Activated CD8-positive, alpha-beta T cell treated with anti-CD3 and anti-CD28 coated beads for 36 hours (primary cell): ENCODE results near the gene PRELP. TPM values are rescaled to one million over a fixed set of nuclear protein-coding genes. Genes with fewer than 3 reads are reported as not detected.

ENCODE experiments used
- ATAC-seq: fragments of 200-7000 bp; cut with Tn5 transposase; one replicate; pipeline ENCODE4 v1.10.0; 2021; ENCODE audit warnings: mild to moderate bottlenecking, moderate library complexity
- CTCF ChIA-PET: fragments of 350-600 bp; sonication (Branson Sonifier 250); formaldehyde crosslinking; loops from one replicate; lab custom pipeline; 2021; ENCODE audit warnings: antibody characterized with exemption; lab: Charles Lee
- POLR2A ChIA-PET: fragments of 350-600 bp; sonication (Branson Sonifier 250); formaldehyde crosslinking; loops from one replicate; lab custom pipeline; 2021; ENCODE audit warnings: antibody characterized with exemption; lab: Charles Lee
- DNase-seq: peaks from one replicate; pipeline ENCODE4 v3.0.0-alpha.2; 2020
- H3K27ac Mint-ChIP-seq: one replicate; pipeline ENCODE4 v1.8.0; 2021; ENCODE audit warnings: mild to moderate bottlenecking, mixed read lengths
- H3K27me3 Mint-ChIP-seq: one replicate; pipeline ENCODE4 v1.8.0; 2021; ENCODE audit warnings: mixed read lengths
- H3K36me3 Mint-ChIP-seq: one replicate; pipeline ENCODE4 v1.8.0; 2021; ENCODE audit warnings: low read depth, mixed read lengths
- H3K4me1 Mint-ChIP-seq: one replicate; pipeline ENCODE4 v1.8.0; 2021; ENCODE audit warnings: low read depth, mixed read lengths
- H3K4me3 Mint-ChIP-seq: one replicate; pipeline ENCODE4 v1.8.0; 2021; ENCODE audit warnings: mild to moderate bottlenecking, moderate library complexity, mixed read lengths
- H3K9me3 Mint-ChIP-seq: one replicate; pipeline ENCODE4 v1.8.0; 2021; ENCODE audit warnings: mixed read lengths
- CTCF ChIP-seq: fragments of 200-600 bp; IDR thresholded peaks from one replicate; pipeline ENCODE4 v1.8.0; 2022; ENCODE audit warnings: antibody characterized with exemption, mild to moderate bottlenecking
- intact Hi-C: fragments of 100-400 bp; cut with micrococcal nuclease; formaldehyde crosslinking; loops from one replicate; pipeline ENCODE4 v1.10.0; 2022
- total RNA-seq, 2 experiments: library from RNA; stranded (reverse); gene quantifications; one replicate each; pipeline ENCODE4 v1.2.3, GENCODE V29; 2021

The PRELP gene
- total RNA-seq, 2 experiments from 2014 or later, result not detected

- Mint-ChIP-seq H3K27me3 (no peaks in the 10 kb centered on the region), H3K27ac (no peak overlapping the region), H3K9me3 (no peaks in the 10 kb centered on the region), H3K4me3 (no peak overlapping the region), H3K4me1 (peaks cover 5% of the 10 kb centered on the region), H3K36me3 (no peaks in the 10 kb centered on the region)
- intact Hi-C loops, result no loop called here
- POLR2A ChIA-PET, result no interaction called here
- DNase-seq (no peak), ATAC-seq (no peak)
- no peak for TF ChIP-seq CTCF
- CTCF ChIA-PET, result no interaction called here
These were observed 58.9 kb downstream of the PRELP start for GRCh38 chr1:203534526-203534925.

- CTCF ChIA-PET, result no interaction called here
- no peaks in the 10 kb centered on the region for H3K36me3 Mint-ChIP-seq
- no peak overlapping the region for H3K27ac Mint-ChIP-seq
- ATAC-seq, result no peak
- H3K4me3 Mint-ChIP-seq, result no peak overlapping the region
- no peak for DNase-seq
- intact Hi-C loops, result no loop called here
- no peak for TF ChIP-seq CTCF
- no peaks in the 10 kb centered on the region for H3K27me3 Mint-ChIP-seq
- H3K9me3 Mint-ChIP-seq, result no peaks in the 10 kb centered on the region
- POLR2A ChIA-PET, result no interaction called here
- H3K4me1 Mint-ChIP-seq, result no peaks in the 10 kb centered on the region
These were observed 61.0 kb downstream of the PRELP start for GRCh38 chr1:203536575-203536974.

- no peak for ATAC-seq
- intact Hi-C loops, result no loop called here
- ChIA-PET POLR2A (no interaction called here), CTCF (no interaction called here)
- TF ChIP-seq CTCF, result no peak
- H3K4me3 Mint-ChIP-seq, result no peak overlapping the region
- no peak overlapping the region for H3K27ac Mint-ChIP-seq
- H3K27me3 Mint-ChIP-seq, result no peaks in the 10 kb centered on the region
- H3K4me1 Mint-ChIP-seq, result no peaks in the 10 kb centered on the region
- H3K36me3 Mint-ChIP-seq, result no peaks in the 10 kb centered on the region
- DNase-seq, result no peak
- H3K9me3 Mint-ChIP-seq, result no peaks in the 10 kb centered on the region
These were observed 61.4 kb downstream of the PRELP start for GRCh38 chr1:203536980-203537455.

GRCh38 chr1:203537806-203538464 lies 62.3 kb downstream of the PRELP start:
- TF ChIP-seq CTCF, result no peak

GRCh38 chr1:203538726-203539125 lies 63.1 kb downstream of the PRELP start:
- Mint-ChIP-seq H3K27ac (no peak overlapping the region), H3K36me3 (no peaks in the 10 kb centered on the region), H3K4me3 (no peak overlapping the region), H3K4me1 (no peaks in the 10 kb centered on the region), H3K9me3 (no peaks in the 10 kb centered on the region), H3K27me3 (no peaks in the 10 kb centered on the region)
- no peak for TF ChIP-seq CTCF
- intact Hi-C loops, result no loop called here
- ChIA-PET POLR2A (interaction anchor here (0.6 kb wide), 1 partner anchor 199 kb away, joined by 3 read pairs; no protein-coding TSS in a partner anchor), CTCF (no interaction called here)
- DNase-seq (no peak), ATAC-seq (no peak)

More at GRCh38 chr1:203537806-203538464, 62.3 kb downstream of the PRELP start:
- ATAC-seq (no peak), DNase-seq (no peak)
- CTCF ChIA-PET, result no interaction called here
- intact Hi-C loops, result no loop called here
- no peaks in the 10 kb centered on the region for H3K27me3 Mint-ChIP-seq
- POLR2A ChIA-PET, result no interaction called here
- no peaks in the 10 kb centered on the region for H3K36me3 Mint-ChIP-seq
- no peak overlapping the region for H3K27ac Mint-ChIP-seq
- H3K4me3 Mint-ChIP-seq, result no peak overlapping the region
- no peaks in the 10 kb centered on the region for H3K9me3 Mint-ChIP-seq
- no peaks in the 10 kb centered on the region for H3K4me1 Mint-ChIP-seq
